Esophagus squamous epithelium (tissue), 4 donors: ENCODE results near the gene HPS3.

Experiments used
- CTCF ChIP-seq, 6 experiments: fragments of 450-650 bp in 4 of 6; fragments of 200-600 bp in 2 of 6; sonication (generic) in 2 of 6; IDR thresholded peaks; one replicate each; pipeline ENCODE4 v1.5.1; 2016 to 2019; ENCODE audit warnings: antibody characterized with exemption in 6 of 6, mild to moderate bottlenecking in 4 of 6, moderate library complexity in 4 of 6
- POLR2A ChIP-seq, 4 donors: fragments of 450-650 bp; IDR thresholded peaks; one replicate each; pipeline ENCODE4 v1.6.1; 2017; ENCODE audit warnings: antibody characterized with exemption in 4 of 4, mild to moderate bottlenecking in 4 of 4, moderate library complexity in 3 of 4

- no peak for TF ChIP-seq CTCF (IDR thresholded peaks at IDR 0.05)
- no peak for TF ChIP-seq POLR2A (IDR thresholded peaks at IDR 0.05)
These were observed 57.3 kb downstream of the HPS3 start for GRCh38 chr3:149186721-149187120.
